HEK293 (cell line): ENCODE data around the gene CARS1.

ENCODE experiments used
- CTCF ChIA-PET: fragments of 350-600 bp; formaldehyde crosslinking; extraction: SDS; loops from one replicate; lab custom pipeline; 2021; ENCODE audit warnings: antibody characterized with exemption; lab: Yijun Ruan, JAX
- POLR2A ChIA-PET: fragments of 300-600 bp; formaldehyde crosslinking; extraction: SDS; loops from one replicate; lab custom pipeline; 2020; ENCODE audit warnings: antibody characterized with exemption, inconsistent platforms; lab: Yijun Ruan, JAX
- H3K27ac ChIP-seq: fragments of 200-500 bp; sonication (Bioruptor generic); 2 replicates; pipeline ENCODE4 v1.5.1; 2014; ENCODE audit warnings: low read depth, low read length, control low read depth, inconsistent platforms; ENCODE audit errors: extremely low read depth
- H3K36me3 ChIP-seq, 2 experiments: fragments of 200-500 bp in 1 of 2; sonication (Bioruptor generic) in 1 of 2; 1 replicate in 1 of 2; 2 replicates in 1 of 2; pipeline ENCODE4 v1.5.1; 2014 to 2017; ENCODE audit warnings: inconsistent platforms in 2 of 2, low read length in 2 of 2; ENCODE audit not compliant: control insufficient read depth in 2 of 2, insufficient read depth in 1 of 2
- H3K4me1 ChIP-seq: fragments of 200-500 bp; sonication (Bioruptor generic); 2 replicates; pipeline ENCODE4 v1.5.1; 2014; ENCODE audit warnings: mild to moderate bottlenecking, low read length, inconsistent platforms; ENCODE audit not compliant: control insufficient read depth, insufficient read depth
- H3K4me3 ChIP-seq: 2 replicates; pipeline ENCODE4 v1.5.1; 2011; ENCODE audit warnings: low read depth, mild to moderate bottlenecking, control low read depth, low read length, moderate library complexity
- H3K9me3 ChIP-seq: fragments of 200-500 bp; sonication (Bioruptor generic); 2 replicates; pipeline ENCODE4 v1.5.1; 2014; ENCODE audit warnings: low read depth, low read length, inconsistent platforms; ENCODE audit not compliant: control insufficient read depth, insufficient read depth
- GLI2 ChIP-seq: fragments of 450-650 bp; formaldehyde crosslinking; IDR thresholded peaks from 2 replicates; pipeline ENCODE4; 2017; ENCODE audit warnings: missing biosample characterization, missing genetic modification characterization, low read depth, borderline replicate concordance
- GLI4 ChIP-seq: fragments of 450-650 bp; formaldehyde crosslinking; IDR thresholded peaks from 2 replicates; pipeline ENCODE4 v1.5.1; 2016; ENCODE audit warnings: missing biosample characterization, missing genetic modification characterization
- IKZF3 ChIP-seq: fragments of 450-650 bp; IDR thresholded peaks from 2 replicates; pipeline ENCODE4 v1.5.0; 2018; ENCODE audit warnings: missing biosample characterization, mild to moderate bottlenecking, missing genetic modification characterization, moderate library complexity
- KLF7 ChIP-seq: fragments of 450-650 bp; formaldehyde crosslinking; IDR thresholded peaks from 2 replicates; pipeline ENCODE4 v1.5.1; 2016; ENCODE audit warnings: missing biosample characterization, missing genetic modification characterization, borderline replicate concordance
- MYNN ChIP-seq: fragments of 450-650 bp; formaldehyde crosslinking; IDR thresholded peaks from 2 replicates; pipeline ENCODE4 v1.5.1; 2016; ENCODE audit warnings: missing biosample characterization, missing genetic modification characterization, borderline replicate concordance
- PATZ1 ChIP-seq: fragments of 450-650 bp; formaldehyde crosslinking; IDR thresholded peaks from 2 replicates; pipeline ENCODE4 v1.5.1; 2016; ENCODE audit warnings: missing biosample characterization, missing genetic modification characterization
- SP3 ChIP-seq: fragments of 450-650 bp; formaldehyde crosslinking; IDR thresholded peaks from 2 replicates; pipeline ENCODE4 v1.5.1; 2016; ENCODE audit warnings: missing biosample characterization, missing genetic modification characterization
- SP7 ChIP-seq: fragments of 450-650 bp; formaldehyde crosslinking; IDR thresholded peaks from 2 replicates; pipeline ENCODE4 v1.5.1; 2016; ENCODE audit warnings: missing biosample characterization, missing genetic modification characterization
- ZBTB1 ChIP-seq: fragments of 450-650 bp; formaldehyde crosslinking; IDR thresholded peaks from 2 replicates; pipeline ENCODE4 v1.5.1; 2016; ENCODE audit warnings: missing biosample characterization, missing genetic modification characterization
- ZNF174 ChIP-seq: fragments of 450-650 bp; formaldehyde crosslinking; IDR thresholded peaks from 2 replicates; pipeline ENCODE4 v1.5.0; 2017; ENCODE audit warnings: missing biosample characterization, mild to moderate bottlenecking, missing genetic modification characterization
- ZNF221 ChIP-seq: fragments of 450-650 bp; formaldehyde crosslinking; IDR thresholded peaks from 2 replicates; pipeline ENCODE4 v1.5.1; 2017; ENCODE audit warnings: missing biosample characterization, missing genetic modification characterization, borderline replicate concordance
- ZNF23 ChIP-seq: fragments of 450-650 bp; formaldehyde crosslinking; IDR thresholded peaks from 2 replicates; pipeline ENCODE4 v1.5.1; 2016; ENCODE audit warnings: missing biosample characterization, missing genetic modification characterization, borderline replicate concordance
- ZNF274 ChIP-seq, 2 experiments: fragments of 200-500 bp in 1 of 2; fragments of 450-650 bp in 1 of 2; sonication (Bioruptor generic) in 1 of 2; formaldehyde crosslinking in 1 of 2; IDR thresholded peaks; 2 replicates each; pipeline versions ENCODE4 v1.5.1 to v1.6.1; 2014 to 2016; ENCODE audit warnings: borderline replicate concordance in 1 of 2, inconsistent platforms in 1 of 2, low read length in 1 of 2, missing biosample characterization in 1 of 2, missing genetic modification characterization in 1 of 2
- ZNF37A ChIP-seq: fragments of 450-650 bp; IDR thresholded peaks from 2 replicates; pipeline ENCODE4 v1.5.1; 2018; ENCODE audit warnings: missing biosample characterization, missing genetic modification characterization
- ZNF416 ChIP-seq: fragments of 450-650 bp; formaldehyde crosslinking; IDR thresholded peaks from 2 replicates; pipeline ENCODE4 v1.5.1; 2016; ENCODE audit warnings: missing biosample characterization, missing genetic modification characterization
- ZNF423 ChIP-seq: fragments of 450-650 bp; formaldehyde crosslinking; IDR thresholded peaks from 2 replicates; pipeline ENCODE4 v1.5.1; 2016; ENCODE audit warnings: missing biosample characterization, missing genetic modification characterization
- ZNF426 ChIP-seq: fragments of 450-650 bp; formaldehyde crosslinking; IDR thresholded peaks from 2 replicates; pipeline ENCODE4 v1.5.1; 2017; ENCODE audit warnings: missing biosample characterization, missing genetic modification characterization, mild to moderate bottlenecking, inconsistent platforms, moderate library complexity
- ZNF433 ChIP-seq: fragments of 450-650 bp; formaldehyde crosslinking; IDR thresholded peaks from 2 replicates; pipeline ENCODE4 v1.5.1; 2016; ENCODE audit warnings: missing biosample characterization, missing genetic modification characterization, low read depth
- ZNF561 ChIP-seq: fragments of 450-650 bp; IDR thresholded peaks from 2 replicates; pipeline ENCODE4 v1.5.1; 2018; ENCODE audit warnings: missing biosample characterization, missing genetic modification characterization, borderline replicate concordance
- ZSCAN18 ChIP-seq: fragments of 450-650 bp; formaldehyde crosslinking; IDR thresholded peaks from 2 replicates; pipeline ENCODE4 v1.5.1; 2016; ENCODE audit warnings: missing biosample characterization, missing genetic modification characterization
- TF ChIP-seq, protein P1 (sequence below): fragments of 450-650 bp; formaldehyde crosslinking; conservative IDR thresholded peaks from 2 replicates; pipeline ENCODE4 v1.5.1; 2016; ENCODE audit warnings: low read depth, missing biosample characterization, missing genetic modification characterization
- TF ChIP-seq, protein P2 (sequence below): fragments of 450-650 bp; formaldehyde crosslinking; IDR thresholded peaks from 2 replicates; pipeline ENCODE4 v1.5.1; 2016; ENCODE audit warnings: missing biosample characterization, missing genetic modification characterization

CARS1 gene

GRCh38 chr11:3044004-3044403 lies 13.2 kb downstream of the CARS1 start (continued):
- TF ChIP-seq, protein P1, sequence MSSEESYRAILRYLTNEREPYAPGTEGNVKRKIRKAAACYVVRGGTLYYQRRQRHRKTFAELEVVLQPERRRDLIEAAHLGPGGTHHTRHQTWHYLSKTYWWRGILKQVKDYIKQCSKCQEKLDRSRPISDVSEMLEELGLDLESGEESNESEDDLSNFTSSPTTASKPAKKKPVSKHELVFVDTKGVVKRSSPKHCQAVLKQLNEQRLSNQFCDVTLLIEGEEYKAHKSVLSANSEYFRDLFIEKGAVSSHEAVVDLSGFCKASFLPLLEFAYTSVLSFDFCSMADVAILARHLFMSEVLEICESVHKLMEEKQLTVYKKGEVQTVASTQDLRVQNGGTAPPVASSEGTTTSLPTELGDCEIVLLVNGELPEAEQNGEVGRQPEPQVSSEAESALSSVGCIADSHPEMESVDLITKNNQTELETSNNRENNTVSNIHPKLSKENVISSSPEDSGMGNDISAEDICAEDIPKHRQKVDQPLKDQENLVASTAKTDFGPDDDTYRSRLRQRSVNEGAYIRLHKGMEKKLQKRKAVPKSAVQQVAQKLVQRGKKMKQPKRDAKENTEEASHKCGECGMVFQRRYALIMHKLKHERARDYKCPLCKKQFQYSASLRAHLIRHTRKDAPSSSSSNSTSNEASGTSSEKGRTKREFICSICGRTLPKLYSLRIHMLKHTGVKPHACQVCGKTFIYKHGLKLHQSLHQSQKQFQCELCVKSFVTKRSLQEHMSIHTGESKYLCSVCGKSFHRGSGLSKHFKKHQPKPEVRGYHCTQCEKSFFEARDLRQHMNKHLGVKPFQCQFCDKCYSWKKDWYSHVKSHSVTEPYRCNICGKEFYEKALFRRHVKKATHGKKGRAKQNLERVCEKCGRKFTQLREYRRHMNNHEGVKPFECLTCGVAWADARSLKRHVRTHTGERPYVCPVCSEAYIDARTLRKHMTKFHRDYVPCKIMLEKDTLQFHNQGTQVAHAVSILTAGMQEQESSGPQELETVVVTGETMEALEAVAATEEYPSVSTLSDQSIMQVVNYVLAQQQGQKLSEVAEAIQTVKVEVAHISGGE: no peak
- no peak for TF ChIP-seq GLI4 (tag by site-specific recombination)
- TF ChIP-seq SP7: no peak
- TF ChIP-seq, protein P2, sequence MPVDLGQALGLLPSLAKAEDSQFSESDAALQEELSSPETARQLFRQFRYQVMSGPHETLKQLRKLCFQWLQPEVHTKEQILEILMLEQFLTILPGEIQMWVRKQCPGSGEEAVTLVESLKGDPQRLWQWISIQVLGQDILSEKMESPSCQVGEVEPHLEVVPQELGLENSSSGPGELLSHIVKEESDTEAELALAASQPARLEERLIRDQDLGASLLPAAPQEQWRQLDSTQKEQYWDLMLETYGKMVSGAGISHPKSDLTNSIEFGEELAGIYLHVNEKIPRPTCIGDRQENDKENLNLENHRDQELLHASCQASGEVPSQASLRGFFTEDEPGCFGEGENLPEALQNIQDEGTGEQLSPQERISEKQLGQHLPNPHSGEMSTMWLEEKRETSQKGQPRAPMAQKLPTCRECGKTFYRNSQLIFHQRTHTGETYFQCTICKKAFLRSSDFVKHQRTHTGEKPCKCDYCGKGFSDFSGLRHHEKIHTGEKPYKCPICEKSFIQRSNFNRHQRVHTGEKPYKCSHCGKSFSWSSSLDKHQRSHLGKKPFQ (tag by site-specific recombination): no peak

DNA sequence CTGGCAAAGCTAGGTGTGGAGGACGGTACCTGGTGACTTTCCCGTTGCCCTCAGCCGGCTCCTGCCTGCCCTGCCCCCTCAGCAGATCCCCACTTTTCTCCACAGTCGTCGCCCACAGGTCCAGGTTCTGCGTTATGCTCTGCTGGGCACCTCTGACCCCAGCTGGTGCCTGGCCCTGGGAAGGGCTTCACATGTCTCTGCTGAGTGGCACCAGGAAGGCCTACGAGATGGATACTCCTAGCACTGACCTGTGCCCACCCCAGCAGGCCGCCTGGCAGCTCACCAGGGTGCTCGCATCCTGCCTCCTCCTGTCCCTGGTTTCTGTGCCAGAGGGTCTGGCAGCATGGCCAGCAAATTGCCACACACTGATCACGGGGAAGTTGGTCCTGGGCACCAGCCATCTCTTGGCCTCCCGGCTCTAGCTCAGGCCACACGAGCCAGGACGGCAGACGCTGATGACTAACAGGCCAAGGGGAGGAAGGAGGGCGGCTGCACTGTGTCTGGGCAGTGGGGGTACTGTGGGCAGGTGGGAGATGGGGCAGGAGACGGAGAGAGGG lies 13.8 kb downstream of the CARS1 start:
- H3K9me3 ChIP-seq: no peaks in the 10 kb centered on the region
- no peak overlapping the region for H3K4me3 ChIP-seq
- POLR2A ChIA-PET: no interaction called here
- H3K4me1 ChIP-seq: no peaks in the 10 kb centered on the region
- TF ChIP-seq ZNF37A (no peak), ZNF416 (tag by site-specific recombination) (no peak), SP3 (tag by site-specific recombination) (no peak), KLF7 (tag by site-specific recombination) (no peak), ZNF23 (tag by site-specific recombination) (no peak), IKZF3 (no peak), ZNF174 (tag by site-specific recombination) (no peak), ZNF423 (tag by site-specific recombination) (no peak), MYNN (tag by site-specific recombination) (no peak)
- TF ChIP-seq, all 188 proteins: peak for 0
- H3K36me3 ChIP-seq: peaks cover 0 to 76% of the 10 kb centered on the region in 2 experiments; a peak in 1 of 3 replicates
- CTCF ChIA-PET: interaction anchor here (0.7 kb wide), 1 partner anchor 85 kb away, joined by 3 read pairs; no protein-coding TSS in a partner anchor
- no peak overlapping the region for H3K27ac ChIP-seq

DNA sequence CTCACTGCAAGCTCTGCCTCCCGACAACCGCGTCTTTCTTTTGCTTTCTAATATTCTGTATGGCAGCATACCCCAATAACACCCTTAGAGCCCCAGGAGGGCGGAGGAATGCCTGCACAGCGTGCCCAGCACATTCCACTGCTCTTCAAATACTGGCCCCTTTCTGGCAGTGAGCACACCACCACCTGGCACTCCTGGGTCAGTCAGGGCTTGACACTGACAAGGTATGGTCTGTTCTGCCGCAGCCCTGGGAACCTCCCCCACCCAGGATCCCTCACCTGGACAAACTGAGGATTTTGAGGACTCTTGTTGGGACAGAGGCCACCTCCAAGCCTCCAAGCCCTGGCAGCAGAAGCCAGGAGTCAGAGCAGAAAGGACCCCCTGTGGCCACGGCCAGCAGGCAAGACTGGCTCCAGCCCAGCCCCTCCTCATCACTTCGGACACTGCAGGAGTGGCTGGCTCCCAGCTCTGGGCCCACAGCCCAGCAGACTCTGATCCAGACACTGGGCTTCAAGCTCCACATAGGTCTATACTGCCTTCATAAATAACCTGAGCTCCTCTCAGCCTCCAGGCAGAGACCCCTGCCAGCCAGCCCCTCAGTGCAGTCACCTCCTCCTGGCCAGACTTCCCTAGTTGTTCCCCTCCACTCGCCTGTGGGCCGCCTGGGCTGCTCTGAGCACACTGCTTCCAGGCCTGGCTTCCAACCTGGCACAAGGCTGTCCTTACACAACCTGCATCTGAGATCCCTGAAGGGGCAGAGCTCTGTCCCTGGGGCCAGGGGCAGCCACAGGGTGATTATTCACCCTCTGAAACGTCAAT lies 14.5 kb downstream of the CARS1 start:
- CTCF ChIA-PET: no interaction called here
- H3K4me1 ChIP-seq: no peaks in the 10 kb centered on the region
- POLR2A ChIA-PET: no interaction called here
- H3K9me3 ChIP-seq: no peaks in the 10 kb centered on the region
- peaks cover 0 to 81% of the 10 kb centered on the region in 2 experiments; a peak in 1 of 3 replicates for H3K36me3 ChIP-seq
- H3K4me3 ChIP-seq: no peak overlapping the region
- H3K27ac ChIP-seq: no peak overlapping the region
- TF ChIP-seq ZSCAN18: no peak
- TF ChIP-seq ZBTB1 (tag by site-specific recombination): no peak
- TF ChIP-seq ZNF274 (IDR thresholded peaks at IDR 0.05; ENCODE audit: low read length): no peak
- TF ChIP-seq ZNF274 (tag by site-specific recombination; IDR thresholded peaks at IDR 0.05; ENCODE audit: borderline replicate concordance): no peak
- no peak for TF ChIP-seq PATZ1 (tag by site-specific recombination)
- TF ChIP-seq ZNF433: no peak
- TF ChIP-seq ZNF221 (tag by site-specific recombination): no peak
- no peak for TF ChIP-seq ZNF423 (tag by site-specific recombination)
- no peak for TF ChIP-seq ZNF561 (tag by site-specific recombination)
- no peak for TF ChIP-seq GLI2 (tag by site-specific recombination)
- TF ChIP-seq ZNF426 (tag by site-specific recombination): no peak
